NB4 (cell line): Measurements from ENCODE around the gene ARAF.

ENCODE experiments used
- POLR2A ChIP-seq: IDR thresholded peaks from 2 replicates; pipeline ENCODE4 v1.6.1; 2011; ENCODE audit warnings: mild to moderate bottlenecking; ENCODE audit not compliant: insufficient read length; ENCODE audit errors: extremely low read depth
- TF ChIP-seq, protein P1 (sequence below): IDR thresholded peaks from one replicate; pipeline ENCODE4 v1.5.1; 2012; ENCODE audit warnings: low read depth, low read length
- TF ChIP-seq, protein P2 (sequence below): IDR thresholded peaks from 2 replicates; pipeline ENCODE4 v1.6.1; 2011; ENCODE audit warnings: low read depth, low read length

GRCh38 chrX:47614618-47615017 lies 53.6 kb downstream of the ARAF start:
- no peak for TF ChIP-seq POLR2A
- TF ChIP-seq, protein P1, sequence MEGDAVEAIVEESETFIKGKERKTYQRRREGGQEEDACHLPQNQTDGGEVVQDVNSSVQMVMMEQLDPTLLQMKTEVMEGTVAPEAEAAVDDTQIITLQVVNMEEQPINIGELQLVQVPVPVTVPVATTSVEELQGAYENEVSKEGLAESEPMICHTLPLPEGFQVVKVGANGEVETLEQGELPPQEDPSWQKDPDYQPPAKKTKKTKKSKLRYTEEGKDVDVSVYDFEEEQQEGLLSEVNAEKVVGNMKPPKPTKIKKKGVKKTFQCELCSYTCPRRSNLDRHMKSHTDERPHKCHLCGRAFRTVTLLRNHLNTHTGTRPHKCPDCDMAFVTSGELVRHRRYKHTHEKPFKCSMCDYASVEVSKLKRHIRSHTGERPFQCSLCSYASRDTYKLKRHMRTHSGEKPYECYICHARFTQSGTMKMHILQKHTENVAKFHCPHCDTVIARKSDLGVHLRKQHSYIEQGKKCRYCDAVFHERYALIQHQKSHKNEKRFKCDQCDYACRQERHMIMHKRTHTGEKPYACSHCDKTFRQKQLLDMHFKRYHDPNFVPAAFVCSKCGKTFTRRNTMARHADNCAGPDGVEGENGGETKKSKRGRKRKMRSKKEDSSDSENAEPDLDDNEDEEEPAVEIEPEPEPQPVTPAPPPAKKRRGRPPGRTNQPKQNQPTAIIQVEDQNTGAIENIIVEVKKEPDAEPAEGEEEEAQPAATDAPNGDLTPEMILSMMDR = no peak
- TF ChIP-seq, protein P2, sequence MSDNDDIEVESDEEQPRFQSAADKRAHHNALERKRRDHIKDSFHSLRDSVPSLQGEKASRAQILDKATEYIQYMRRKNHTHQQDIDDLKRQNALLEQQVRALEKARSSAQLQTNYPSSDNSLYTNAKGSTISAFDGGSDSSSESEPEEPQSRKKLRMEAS = no peak
